ENCODE results near the gene LZTS2. TPM values are rescaled to one million over a fixed set of nuclear protein-coding genes. Genes with fewer than 3 reads are reported as not detected.

Gene LZTS2
- total and polyA plus RNA-seq, 4 donors = 2.1 to 10.3 (median 9.5) TPM

- 73% methylated on average over 10 of the region's 10 CpGs for WGBS
- Histone ChIP-seq H3K27me3 (ENCODE audit: control insufficient read depth in 4 of 4, insufficient read depth in 4 of 4, low read length in 3 of 4) (no peaks in the 10 kb centered on the region), H3K9ac (ENCODE audit: low read depth in 1 of 2, low read length in 2 of 2) (peak overlapping the region in 1 of 2 donors; percentile 17), H3K4me1 (ENCODE audit: control insufficient read depth in 4 of 4, insufficient read depth in 4 of 4, low read length in 3 of 4) (peaks cover 4 to 33% (median 28%) of the 10 kb centered on the region in 4 donors), H3K9me3 (ENCODE audit: control insufficient read depth in 4 of 4, low read length in 3 of 4) (no peaks in the 10 kb centered on the region), H3K27ac (ENCODE audit: low read depth in 1 of 2, low read length in 2 of 2) (no peak overlapping the region), H3K36me3 (ENCODE audit: control insufficient read depth in 4 of 4, insufficient read depth in 3 of 4, low read depth in 1 of 4, low read length in 3 of 4) (peaks cover 6 to 21% (median 9%) of the 10 kb centered on the region in 4 donors), H3K4me3 (ENCODE audit: low read depth in 1 of 3, low read length in 3 of 3) (peak overlapping the region; percentile 89 to 98 (median 93))
- DNase-seq (ENCODE audit: low spot score) = no peak
- TF ChIP-seq JUND (IDR thresholded peaks at IDR 0.05) (no peak), SP1 (IDR thresholded peaks at IDR 0.05) (no peak), YY1 (IDR thresholded peaks at IDR 0.05) (no peak), ATF3 (IDR thresholded peaks at IDR 0.05) (no peak), FOXA2 (IDR thresholded peaks at IDR 0.05) (no peak), HNF4A (conservative IDR thresholded peaks at IDR 0.05) (no peak), NR2F2 (IDR thresholded peaks at IDR 0.05) (no peak)
- TF ChIP-seq, protein P1, sequence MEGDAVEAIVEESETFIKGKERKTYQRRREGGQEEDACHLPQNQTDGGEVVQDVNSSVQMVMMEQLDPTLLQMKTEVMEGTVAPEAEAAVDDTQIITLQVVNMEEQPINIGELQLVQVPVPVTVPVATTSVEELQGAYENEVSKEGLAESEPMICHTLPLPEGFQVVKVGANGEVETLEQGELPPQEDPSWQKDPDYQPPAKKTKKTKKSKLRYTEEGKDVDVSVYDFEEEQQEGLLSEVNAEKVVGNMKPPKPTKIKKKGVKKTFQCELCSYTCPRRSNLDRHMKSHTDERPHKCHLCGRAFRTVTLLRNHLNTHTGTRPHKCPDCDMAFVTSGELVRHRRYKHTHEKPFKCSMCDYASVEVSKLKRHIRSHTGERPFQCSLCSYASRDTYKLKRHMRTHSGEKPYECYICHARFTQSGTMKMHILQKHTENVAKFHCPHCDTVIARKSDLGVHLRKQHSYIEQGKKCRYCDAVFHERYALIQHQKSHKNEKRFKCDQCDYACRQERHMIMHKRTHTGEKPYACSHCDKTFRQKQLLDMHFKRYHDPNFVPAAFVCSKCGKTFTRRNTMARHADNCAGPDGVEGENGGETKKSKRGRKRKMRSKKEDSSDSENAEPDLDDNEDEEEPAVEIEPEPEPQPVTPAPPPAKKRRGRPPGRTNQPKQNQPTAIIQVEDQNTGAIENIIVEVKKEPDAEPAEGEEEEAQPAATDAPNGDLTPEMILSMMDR (IDR thresholded peaks at IDR 0.05; ENCODE audit: low read depth, low read length, missing input control) = no peak
Measured at GRCh38 chr10:100988166-100988565, 11.4 kb upstream of the LZTS2 start.

DNA sequence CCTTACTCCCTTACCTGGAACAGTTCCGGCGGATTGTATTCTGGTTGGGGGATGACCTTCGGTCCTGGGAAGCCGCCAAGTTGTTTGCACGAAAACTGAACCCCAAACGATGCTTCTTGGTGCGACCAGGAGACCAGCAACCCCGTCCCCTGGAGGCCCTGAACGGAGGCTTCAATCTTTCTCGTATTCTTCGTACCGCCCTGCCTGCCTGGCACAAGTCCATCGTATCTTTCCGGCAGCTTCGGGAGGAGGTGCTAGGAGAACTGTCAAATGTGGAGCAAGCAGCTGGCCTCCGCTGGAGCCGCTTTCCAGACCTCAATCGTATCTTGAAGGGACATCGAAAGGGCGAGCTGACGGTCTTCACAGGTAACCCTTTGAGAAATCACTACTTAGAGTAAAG, 10.5 kb upstream of the LZTS2 start:
- Histone ChIP-seq H3K4me3 (ENCODE audit: low read depth in 1 of 3, low read length in 3 of 3) (no peak overlapping the region), H3K9ac (ENCODE audit: low read depth in 1 of 2, low read length in 2 of 2) (no peak overlapping the region), H3K36me3 (ENCODE audit: control insufficient read depth in 4 of 4, insufficient read depth in 3 of 4, low read depth in 1 of 4, low read length in 3 of 4) (peaks cover 6 to 26% (median 9%) of the 10 kb centered on the region in 4 donors), H3K27me3 (ENCODE audit: control insufficient read depth in 4 of 4, insufficient read depth in 4 of 4, low read length in 3 of 4) (no peaks in the 10 kb centered on the region), H3K4me1 (ENCODE audit: control insufficient read depth in 4 of 4, insufficient read depth in 4 of 4, low read length in 3 of 4) (peaks cover 4 to 33% (median 28%) of the 10 kb centered on the region in 4 donors), H3K27ac (ENCODE audit: low read depth in 1 of 2, low read length in 2 of 2) (no peak overlapping the region), H3K9me3 (ENCODE audit: control insufficient read depth in 4 of 4, low read length in 3 of 4) (no peaks in the 10 kb centered on the region)
- TF ChIP-seq ATF3 (IDR thresholded peaks at IDR 0.05) = no peak
- no peak for TF ChIP-seq FOXA2 (IDR thresholded peaks at IDR 0.05)
- no peak for TF ChIP-seq YY1 (IDR thresholded peaks at IDR 0.05)
- no peak for TF ChIP-seq NR2F2 (IDR thresholded peaks at IDR 0.05)
- no peak for TF ChIP-seq TAF1 (conservative IDR thresholded peaks at IDR 0.05)
- TF ChIP-seq SP1 (IDR thresholded peaks at IDR 0.05) = no peak
- no peak for TF ChIP-seq HNF4G (IDR thresholded peaks at IDR 0.05)
- WGBS = 91% methylated on average over 21 of the region's 21 CpGs
- no peak for DNase-seq (ENCODE audit: low spot score)

DNA sequence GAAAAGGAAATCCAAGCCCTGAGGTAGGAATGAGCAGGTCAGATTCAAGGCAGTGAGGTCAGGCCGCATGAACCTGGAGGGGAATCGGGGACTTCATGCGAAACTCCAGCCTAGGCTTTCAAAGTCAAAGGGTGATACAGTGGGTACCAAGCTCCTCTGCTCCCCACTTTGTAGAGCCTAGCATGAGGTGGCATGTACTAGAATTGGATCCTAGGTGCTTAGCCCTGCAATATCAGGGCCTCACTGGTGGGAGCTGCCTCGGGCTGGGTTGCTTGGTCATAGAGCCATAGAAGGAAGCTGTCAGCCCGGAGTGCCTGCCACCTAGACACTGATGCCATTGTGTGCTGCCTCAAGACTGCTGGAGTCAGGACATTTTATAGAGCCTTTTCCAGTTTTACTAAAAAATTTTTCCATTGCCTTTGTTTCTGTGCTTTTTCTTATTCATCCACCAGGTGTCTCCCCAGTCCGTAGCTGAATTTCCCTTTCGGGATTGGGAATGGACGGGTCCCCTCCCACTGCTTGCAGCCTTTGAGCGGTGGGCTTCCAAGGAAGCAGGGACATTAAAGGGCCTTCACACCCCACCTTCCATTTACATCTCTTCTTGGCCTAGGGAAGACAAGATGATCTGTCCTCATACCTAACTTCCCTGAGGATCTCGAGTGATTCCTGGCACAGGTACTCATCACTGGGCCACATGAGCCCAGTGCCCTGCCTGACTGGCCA, 5.5 kb upstream of the LZTS2 start:
- TF ChIP-seq, protein P2, sequence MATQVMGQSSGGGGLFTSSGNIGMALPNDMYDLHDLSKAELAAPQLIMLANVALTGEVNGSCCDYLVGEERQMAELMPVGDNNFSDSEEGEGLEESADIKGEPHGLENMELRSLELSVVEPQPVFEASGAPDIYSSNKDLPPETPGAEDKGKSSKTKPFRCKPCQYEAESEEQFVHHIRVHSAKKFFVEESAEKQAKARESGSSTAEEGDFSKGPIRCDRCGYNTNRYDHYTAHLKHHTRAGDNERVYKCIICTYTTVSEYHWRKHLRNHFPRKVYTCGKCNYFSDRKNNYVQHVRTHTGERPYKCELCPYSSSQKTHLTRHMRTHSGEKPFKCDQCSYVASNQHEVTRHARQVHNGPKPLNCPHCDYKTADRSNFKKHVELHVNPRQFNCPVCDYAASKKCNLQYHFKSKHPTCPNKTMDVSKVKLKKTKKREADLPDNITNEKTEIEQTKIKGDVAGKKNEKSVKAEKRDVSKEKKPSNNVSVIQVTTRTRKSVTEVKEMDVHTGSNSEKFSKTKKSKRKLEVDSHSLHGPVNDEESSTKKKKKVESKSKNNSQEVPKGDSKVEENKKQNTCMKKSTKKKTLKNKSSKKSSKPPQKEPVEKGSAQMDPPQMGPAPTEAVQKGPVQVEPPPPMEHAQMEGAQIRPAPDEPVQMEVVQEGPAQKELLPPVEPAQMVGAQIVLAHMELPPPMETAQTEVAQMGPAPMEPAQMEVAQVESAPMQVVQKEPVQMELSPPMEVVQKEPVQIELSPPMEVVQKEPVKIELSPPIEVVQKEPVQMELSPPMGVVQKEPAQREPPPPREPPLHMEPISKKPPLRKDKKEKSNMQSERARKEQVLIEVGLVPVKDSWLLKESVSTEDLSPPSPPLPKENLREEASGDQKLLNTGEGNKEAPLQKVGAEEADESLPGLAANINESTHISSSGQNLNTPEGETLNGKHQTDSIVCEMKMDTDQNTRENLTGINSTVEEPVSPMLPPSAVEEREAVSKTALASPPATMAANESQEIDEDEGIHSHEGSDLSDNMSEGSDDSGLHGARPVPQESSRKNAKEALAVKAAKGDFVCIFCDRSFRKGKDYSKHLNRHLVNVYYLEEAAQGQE (IDR thresholded peaks at IDR 0.05) = no peak
- TF ChIP-seq RAD21 (IDR thresholded peaks at IDR 0.05) (peak; percentile 84 to 87), TAF1 (conservative IDR thresholded peaks at IDR 0.05) (no peak), JUND (IDR thresholded peaks at IDR 0.05) (no peak), ATF3 (IDR thresholded peaks at IDR 0.05) (no peak), FOXA2 (IDR thresholded peaks at IDR 0.05) (no peak)
- TF ChIP-seq, protein P1 (IDR thresholded peaks at IDR 0.05; ENCODE audit: low read depth, low read length, missing input control) = peak; percentile 63
- peaks cover 0 to 26% (median 17%) of the 10 kb centered on the region in 4 donors for H3K4me1 ChIP-seq (ENCODE audit: control insufficient read depth in 4 of 4, insufficient read depth in 4 of 4, low read length in 3 of 4)
- H3K9me3 ChIP-seq (ENCODE audit: control insufficient read depth in 4 of 4, low read length in 3 of 4) = no peaks in the 10 kb centered on the region
- H3K36me3 ChIP-seq (ENCODE audit: control insufficient read depth in 4 of 4, insufficient read depth in 3 of 4, low read depth in 1 of 4, low read length in 3 of 4) = peaks cover 6 to 23% (median 9%) of the 10 kb centered on the region in 4 donors
- H3K27me3 ChIP-seq (ENCODE audit: control insufficient read depth in 4 of 4, insufficient read depth in 4 of 4, low read length in 3 of 4) = no peaks in the 10 kb centered on the region
- no peak overlapping the region for H3K4me3 ChIP-seq (ENCODE audit: low read depth in 1 of 3, low read length in 3 of 3)
- no peak overlapping the region for H3K27ac ChIP-seq (ENCODE audit: low read depth in 1 of 2, low read length in 2 of 2)
- no peak overlapping the region for H3K9ac ChIP-seq (ENCODE audit: low read depth in 1 of 2, low read length in 2 of 2)
- 60% methylated on average over 10 of the region's 10 CpGs for WGBS
- DNase-seq (ENCODE audit: low spot score) = no peak
